Neural cell (in vitro differentiated cells): Measurements from ENCODE around the gene LAMB4. TPM values are rescaled to one million over a fixed set of nuclear protein-coding genes. Genes with fewer than 3 reads are reported as not detected.

Experiments used
- H2AFZ ChIP-seq: fragments of 200-600, 300-800 bp; sonication (generic), shearing (Covaris generic); 2 replicates; pipeline ENCODE4 v1.6.0; 2014; ENCODE audit warnings: low read depth, mild to moderate bottlenecking, antibody characterized with exemption, low read length, moderate library complexity
- H3F3A ChIP-seq: fragments of 200-600 bp; shearing (Covaris generic); 2 replicates; pipeline ENCODE4 v1.6.1; 2016; ENCODE audit warnings: mild to moderate bottlenecking, moderate library complexity, mixed read lengths, antibody characterized with exemption, low read length; ENCODE audit not compliant: insufficient read depth, poor library complexity, severe bottlenecking
- H3K27ac ChIP-seq: fragments of 200-600, 300-800 bp; sonication (generic), shearing (Covaris generic); 2 replicates; pipeline ENCODE4 v1.5.1; 2014; ENCODE audit warnings: mild to moderate bottlenecking, low read length, moderate library complexity
- H3K27me3 ChIP-seq: fragments of 300-800, 200-600 bp; sonication (generic), shearing (Covaris generic); 2 replicates; pipeline ENCODE4 v1.6.0; 2014; ENCODE audit warnings: mild to moderate bottlenecking, low read depth, low read length, moderate library complexity; ENCODE audit not compliant: insufficient read depth
- H3K36me3 ChIP-seq: fragments of 300-800, 200-600 bp; sonication (generic), shearing (Covaris generic); 2 replicates; pipeline ENCODE4 v1.5.1; 2014; ENCODE audit warnings: mild to moderate bottlenecking, antibody characterized with exemption, low read length, moderate library complexity; ENCODE audit not compliant: insufficient read depth
- H3K4me2 ChIP-seq: fragments of 300-800, 200-600 bp; sonication (generic), shearing (Covaris generic); 2 replicates; pipeline ENCODE4 v1.6.0; 2014; ENCODE audit warnings: mild to moderate bottlenecking, low read length
- H3K4me3 ChIP-seq: fragments of 300-800, 200-600 bp; sonication (generic), shearing (Covaris generic); 2 replicates; pipeline ENCODE4 v1.5.1; 2014; ENCODE audit warnings: mild to moderate bottlenecking, low read length, moderate library complexity
- H3K79me2 ChIP-seq: fragments of 200-600 bp; shearing (Covaris generic); replicated peaks from 2 replicates; pipeline ENCODE4 v1.6.0; 2014; ENCODE audit warnings: mild to moderate bottlenecking, low read length, moderate library complexity; ENCODE audit not compliant: insufficient read depth
- H3K9ac ChIP-seq: fragments of 300-800, 200-600 bp; sonication (generic), shearing (Covaris generic); 2 replicates; pipeline ENCODE4 v1.6.1; 2016; ENCODE audit warnings: mild to moderate bottlenecking, low read length, mixed read lengths
- H3K9me2 ChIP-seq: fragments of 200-600 bp; shearing (Covaris generic); 2 replicates; pipeline ENCODE4 v1.6.1; 2016; ENCODE audit warnings: mild to moderate bottlenecking, low read length, mixed read lengths; ENCODE audit not compliant: insufficient read depth
- H3K9me3 ChIP-seq: fragments of 200-600, 300-800 bp; sonication (generic), shearing (Covaris generic); 2 replicates; pipeline ENCODE4 v1.6.1; 2016; ENCODE audit warnings: mild to moderate bottlenecking, mixed run types, low read length, moderate library complexity, mixed read lengths
- H4K20me1 ChIP-seq: fragments of 200-600 bp; shearing (Covaris generic); 2 replicates; pipeline ENCODE4 v1.6.1; 2016; ENCODE audit warnings: mild to moderate bottlenecking, mixed run types; ENCODE audit not compliant: insufficient read depth
- CTCF ChIP-seq: fragments of 450-650 bp; IDR thresholded peaks from 2 replicates; pipeline ENCODE4 v1.5.1; 2014; ENCODE audit warnings: antibody characterized with exemption, mild to moderate bottlenecking, moderate library complexity; ENCODE audit not compliant: poor library complexity, severe bottlenecking
- EP300 ChIP-seq: fragments of 450-650 bp; conservative IDR thresholded peaks from 2 replicates; pipeline ENCODE4 v1.6.1; 2014; ENCODE audit warnings: antibody characterized with exemption, mild to moderate bottlenecking, moderate library complexity; ENCODE audit not compliant: poor library complexity, severe bottlenecking
- EZH2 ChIP-seq: fragments of 200-600, 300-800 bp; shearing (Covaris generic), sonication (generic); IDR thresholded peaks from 2 replicates; pipeline ENCODE4 v1.6.1; 2014; ENCODE audit warnings: antibody characterized with exemption, low read length, borderline replicate concordance, mild to moderate bottlenecking; ENCODE audit not compliant: insufficient read depth, poor library complexity, severe bottlenecking
- MXI1 ChIP-seq: fragments of 450-650 bp; conservative IDR thresholded peaks from 2 replicates; pipeline ENCODE4 v1.6.1; 2014; ENCODE audit warnings: antibody characterized with exemption, mild to moderate bottlenecking; ENCODE audit not compliant: poor library complexity, severe bottlenecking
- POLR2AphosphoS5 ChIP-seq: IDR thresholded peaks from 2 replicates; pipeline ENCODE4 v1.6.1; 2012
- RAD21 ChIP-seq: fragments of 450-650 bp; conservative IDR thresholded peaks from 2 replicates; pipeline ENCODE4 v1.6.1; 2014; ENCODE audit warnings: antibody characterized with exemption, mild to moderate bottlenecking, moderate library complexity
- REST ChIP-seq: IDR thresholded peaks from 2 replicates; pipeline ENCODE4 v1.6.1; 2012; ENCODE audit warnings: borderline replicate concordance
- SMC3 ChIP-seq: fragments of 450-650 bp; conservative IDR thresholded peaks from 2 replicates; pipeline ENCODE4 v1.6.1; 2014; ENCODE audit warnings: antibody characterized with exemption, mild to moderate bottlenecking, moderate library complexity; ENCODE audit not compliant: poor library complexity
- TAF1 ChIP-seq: IDR thresholded peaks from 2 replicates; pipeline ENCODE4 v1.6.1; 2012; ENCODE audit warnings: low read depth
- polyA plus RNA-seq: library from polyadenylated mRNA; depleted of rRNA; stranded (reverse); fragments of >200 nt; gene quantifications from 2 replicates; pipeline ENCODE4 v1.2.3, GENCODE V29; 2014

LAMB4 gene
- polyA plus RNA-seq, 1 donor from 2014 or later: 0.16 TPM

GRCh38 chr7:107989618-107990373, 140.4 kb downstream of the LAMB4 start:
- H3K27ac ChIP-seq: peak overlapping the region; percentile 62
- no peaks in the 10 kb centered on the region for H3F3A ChIP-seq
- TF ChIP-seq SMC3: no peak
- no peak for TF ChIP-seq RAD21
- TF ChIP-seq TAF1: no peak
- peak; percentile 30 for TF ChIP-seq MXI1
- no peaks in the 10 kb centered on the region for H3K79me2 ChIP-seq
- no peak overlapping the region for H3K4me2 ChIP-seq
- no peak overlapping the region for H3K9ac ChIP-seq
- H2AFZ ChIP-seq: no peak overlapping the region
- no peaks in the 10 kb centered on the region for H3K9me3 ChIP-seq
- H3K4me3 ChIP-seq: peak overlapping the region; percentile 24
- no peaks in the 10 kb centered on the region for H3K27me3 ChIP-seq
- no peaks in the 10 kb centered on the region for H3K9me2 ChIP-seq
- H3K36me3 ChIP-seq: no peaks in the 10 kb centered on the region
- H4K20me1 ChIP-seq: no peaks in the 10 kb centered on the region

- H2AFZ ChIP-seq: no peak overlapping the region
- no peaks in the 10 kb centered on the region for H4K20me1 ChIP-seq
- no peak overlapping the region for H3K27ac ChIP-seq
- no peak overlapping the region for H3K4me2 ChIP-seq
- no peak overlapping the region for H3K4me3 ChIP-seq
- no peak overlapping the region for H3K9ac ChIP-seq
- H3K36me3 ChIP-seq: no peaks in the 10 kb centered on the region
- no peaks in the 10 kb centered on the region for H3K27me3 ChIP-seq
- H3K9me2 ChIP-seq: no peaks in the 10 kb centered on the region
- no peaks in the 10 kb centered on the region for H3K79me2 ChIP-seq
- TF ChIP-seq SMC3: no peak
- TF ChIP-seq REST: no peak
- TF ChIP-seq EP300: no peak
- no peak for TF ChIP-seq EZH2
- TF ChIP-seq RAD21: no peak
- TF ChIP-seq MXI1: no peak
- TF ChIP-seq CTCF: no peak
- no peak for TF ChIP-seq POLR2AphosphoS5
- no peak for TF ChIP-seq TAF1
- no peaks in the 10 kb centered on the region for H3K9me3 ChIP-seq
- H3F3A ChIP-seq: no peaks in the 10 kb centered on the region
These were observed 147.2 kb downstream of the LAMB4 start for GRCh38 chr7:107982918-107983389.
